Mononuclear cell (primary cell): ENCODE data around the gene TRIM39. TPM values are rescaled to one million over a fixed set of nuclear protein-coding genes. Genes with fewer than 3 reads are reported as not detected.

Source experiments
- H3K27me3 ChIP-seq: 2 replicates; pipeline ENCODE4 v1.6.0; 2011; ENCODE audit warnings: low read length, control low read depth; ENCODE audit not compliant: insufficient read depth
- H3K4me1 ChIP-seq: 2 replicates; pipeline ENCODE4 v1.5.1; 2011; ENCODE audit warnings: mild to moderate bottlenecking, low read length, control low read depth; ENCODE audit not compliant: insufficient read depth
- H3K4me3 ChIP-seq: 2 replicates; pipeline ENCODE4 v1.5.1; 2011; ENCODE audit warnings: mild to moderate bottlenecking, low read length, moderate library complexity
- H3K9me3 ChIP-seq: 2 replicates; pipeline ENCODE4 v1.5.1; 2011; ENCODE audit warnings: low read depth, mild to moderate bottlenecking, control low read depth, low read length
- total RNA-seq: library from RNA; depleted of rRNA; stranded (reverse); fragments of >200 nt; gene quantifications from one replicate; pipeline ENCODE4 v1.2.3, GENCODE V29; 2012

The TRIM39 gene
- total RNA-seq, 1 donor, result 21.5 TPM

DNA sequence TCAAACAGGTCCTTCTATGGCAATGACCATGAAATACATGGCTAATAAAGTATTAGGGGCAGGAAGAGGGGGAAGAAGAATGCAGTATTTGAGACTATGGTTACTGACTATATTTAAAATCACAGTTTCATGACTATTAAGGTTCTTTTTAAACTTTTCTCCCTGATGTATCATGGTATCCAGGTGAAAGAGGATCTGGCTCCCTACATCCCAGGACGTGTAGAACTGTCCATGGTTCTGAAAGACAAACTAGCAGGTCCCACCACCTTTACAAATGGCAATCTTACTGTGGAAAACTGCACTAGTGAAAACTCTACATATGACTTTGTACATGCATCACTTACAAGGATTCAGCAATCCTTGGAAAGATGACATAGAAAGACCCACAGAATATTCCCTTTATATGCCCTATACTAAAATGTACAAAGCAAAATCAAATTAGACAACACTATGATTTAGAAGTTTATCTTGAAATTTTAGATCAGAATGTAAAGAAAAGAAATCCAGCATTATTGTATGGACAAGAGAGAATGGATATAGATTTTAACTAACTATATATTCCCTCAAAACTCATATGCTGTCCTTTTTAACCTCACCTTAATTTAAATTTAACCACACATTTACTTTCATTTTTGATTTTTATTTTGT is 51.7 kb downstream of the TRIM39 start:
- no peaks in the 10 kb centered on the region for H3K9me3 ChIP-seq
- no peaks in the 10 kb centered on the region for H3K4me1 ChIP-seq
- H3K27me3 ChIP-seq, result peaks cover 48% of the 10 kb centered on the region
- H3K4me3 ChIP-seq, result no peak overlapping the region

DNA sequence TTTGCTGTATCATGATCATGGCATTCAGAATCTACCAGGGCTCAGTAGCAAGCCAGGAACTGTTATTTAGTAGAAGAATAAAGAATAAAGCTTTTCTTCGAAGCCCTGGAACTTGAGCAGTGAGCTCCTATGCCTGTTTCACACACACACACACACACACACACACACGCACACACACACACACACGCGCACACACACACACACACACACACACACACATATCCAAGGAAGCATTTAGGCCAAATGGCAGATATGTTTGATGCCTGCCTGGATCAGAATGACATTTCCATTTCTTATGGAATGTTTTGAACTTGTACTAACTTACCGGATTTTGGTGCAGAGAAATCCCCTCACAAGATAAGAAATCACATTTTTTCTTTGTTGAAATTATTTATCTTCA is 53.7 kb downstream of the TRIM39 start:
- H3K4me1 ChIP-seq, result no peaks in the 10 kb centered on the region
- H3K27me3 ChIP-seq, result peaks cover 62% of the 10 kb centered on the region
- no peaks in the 10 kb centered on the region for H3K9me3 ChIP-seq
- H3K4me3 ChIP-seq, result no peak overlapping the region

DNA sequence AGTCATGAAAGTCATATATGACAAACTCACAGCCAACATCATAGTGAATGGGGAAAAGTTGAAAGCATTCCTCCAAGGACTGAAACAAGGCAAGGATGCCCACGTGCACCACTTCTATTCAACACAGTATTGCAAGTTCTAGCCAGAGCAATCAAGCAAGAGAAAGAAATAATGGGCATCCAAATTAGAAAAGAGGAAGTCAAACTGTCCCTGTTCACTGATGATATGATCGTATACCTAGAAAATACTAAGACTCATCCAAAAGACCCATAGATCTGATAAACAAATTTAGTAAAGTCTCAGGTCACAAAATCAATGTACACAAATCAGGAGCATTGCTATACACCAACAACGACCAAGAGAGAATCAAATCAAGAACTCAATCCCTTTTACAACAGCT is 59.4 kb downstream of the TRIM39 start:
- H3K27me3 ChIP-seq, result peaks cover 81% of the 10 kb centered on the region
- H3K4me1 ChIP-seq, result no peaks in the 10 kb centered on the region
- no peak overlapping the region for H3K4me3 ChIP-seq
- H3K9me3 ChIP-seq, result no peaks in the 10 kb centered on the region

DNA sequence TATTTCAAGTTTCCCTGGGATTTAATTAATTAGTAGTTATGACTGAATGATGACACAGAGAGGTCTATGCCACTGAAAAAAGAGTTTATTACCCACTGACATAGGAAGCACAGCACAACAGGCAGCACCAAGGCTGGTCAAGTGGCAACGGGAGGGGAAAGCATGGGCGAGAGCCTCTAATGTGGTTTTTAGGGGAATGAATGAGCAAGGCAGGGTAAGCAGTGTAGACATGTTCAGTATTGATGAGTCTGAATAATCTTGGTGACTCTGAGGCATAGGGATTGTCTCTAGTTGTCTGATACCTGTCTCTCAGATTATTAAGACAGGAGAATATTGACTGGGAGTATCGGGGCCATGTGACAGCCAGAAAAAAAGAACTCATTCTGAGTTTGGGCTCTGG is 64.5 kb downstream of the TRIM39 start:
- Histone ChIP-seq H3K9me3 (no peaks in the 10 kb centered on the region), H3K4me1 (no peaks in the 10 kb centered on the region), H3K27me3 (peaks cover 84% of the 10 kb centered on the region), H3K4me3 (no peak overlapping the region)

Other genes starting within 250 kb of the TRIM39 start
- gene TRIM31, start 213.8 kb upstream of the TRIM39 start, total RNA-seq, result 0.10 TPM
- 1.4 TPM for gene TRIM40, start 190.8 kb upstream of the TRIM39 start, total RNA-seq
- gene TRIM10, start 165.7 kb upstream of the TRIM39 start, total RNA-seq, result 0.21 TPM
- not detected for gene TRIM15, start 163.4 kb upstream of the TRIM39 start, total RNA-seq
- gene TRIM26, start 113.5 kb upstream of the TRIM39 start, total RNA-seq, result 28.8 TPM
- gene RPP21, start 18.2 kb downstream of the TRIM39 start, total RNA-seq, result 16.0 TPM
- 1,812 TPM for gene HLA-E, start 162.6 kb downstream of the TRIM39 start, total RNA-seq
- gene GNL1, start 229.6 kb downstream of the TRIM39 start, total RNA-seq, result 40.8 TPM
- gene PRR3, start 230.4 kb downstream of the TRIM39 start, total RNA-seq, result 6.8 TPM
- 30.5 TPM for gene ABCF1, start 244.5 kb downstream of the TRIM39 start, total RNA-seq